D721Med (cell line): Measurements from ENCODE around the gene ZSCAN25.
"Not testable (repeated sequence)": the region's sequence is repeated elsewhere in the genome, so short reads cannot be mapped to it uniquely, and the experiment has no call there.

ENCODE experiments used
- DNase-seq: peaks from one replicate; pipeline ENCODE4 v3.0.0; 2011; ENCODE audit warnings: low spot score; ENCODE audit not compliant: insufficient read length
- FAIRE-seq: peaks from 2 replicates; lab custom pipeline; 2011; peaks lifted over from hg19 to GRCh38; lab: Jason Lieb, UNC
- CTCF ChIP-seq: IDR thresholded peaks from 2 replicates; pipeline ENCODE4 v1.5.1; 2012; ENCODE audit warnings: mild to moderate bottlenecking, control low read depth; ENCODE audit not compliant: insufficient read depth; ENCODE audit errors: missing control alignments

The ZSCAN25 gene

GRCh38 chr7:99616359-99617191, at the start of gene ZSCAN25:
Gene ZSCAN25 (plus strand): TSS chr7:99616946. CDS start chr7:99619607, 2,661 bp downstream.
- no peak for FAIRE-seq
- TF ChIP-seq CTCF: peak; percentile 58
- peak; percentile 83 for DNase-seq

GRCh38 chr7:99568770-99569169, 48.0 kb upstream of the ZSCAN25 start:
- FAIRE-seq, DNase-seq: not testable (repeated sequence)

GRCh38 chr7:99571768-99572167, 45.0 kb upstream of the ZSCAN25 start:
- FAIRE-seq: no peak
- DNase-seq: no peak
- no peak for TF ChIP-seq CTCF

- FAIRE-seq (no peak), DNase-seq (no peak)
- no peak for TF ChIP-seq CTCF
These were observed 43.5 kb upstream of the ZSCAN25 start for GRCh38 chr7:99573257-99573656.

GRCh38 chr7:99576251-99576650, 40.5 kb upstream of the ZSCAN25 start:
- DNase-seq (no peak), FAIRE-seq (no peak)
- no peak for TF ChIP-seq CTCF

- DNase-seq (no peak), FAIRE-seq (no peak)
- no peak for TF ChIP-seq CTCF
These were observed 37.3 kb upstream of the ZSCAN25 start for GRCh38 chr7:99579281-99579955.

- FAIRE-seq (no peak), DNase-seq (no peak)
- peak; percentile 55 for TF ChIP-seq CTCF
These were observed 36.6 kb upstream of the ZSCAN25 start for GRCh38 chr7:99579956-99580777.

GRCh38 chr7:99580778-99581332, 35.9 kb upstream of the ZSCAN25 start:
- FAIRE-seq, DNase-seq: not testable (repeated sequence)
